Osteocyte (in vitro differentiated cells): ENCODE measurements around the gene EFHD2. TPM values are rescaled to one million over a fixed set of nuclear protein-coding genes. Genes with fewer than 3 reads are reported as not detected.

ENCODE experiments used
- DNase-seq: peaks from one replicate; pipeline ENCODE4 v3.0.0; 2021; ENCODE audit warnings: mixed read lengths; ENCODE audit not compliant: unreplicated experiment; ENCODE audit errors: extremely low spot score
- H3K27ac Mint-ChIP-seq: one replicate; pipeline ENCODE4 v1.8.0; 2021; ENCODE audit warnings: mild to moderate bottlenecking, mixed read lengths; ENCODE audit not compliant: unreplicated experiment
- H3K27me3 Mint-ChIP-seq: one replicate; pipeline ENCODE4 v1.8.0; 2021; ENCODE audit warnings: mixed read lengths; ENCODE audit not compliant: unreplicated experiment
- H3K36me3 Mint-ChIP-seq: one replicate; pipeline ENCODE4 v1.8.0; 2021; ENCODE audit warnings: mixed read lengths; ENCODE audit not compliant: unreplicated experiment
- H3K4me1 Mint-ChIP-seq: one replicate; pipeline ENCODE4 v1.8.0; 2021; ENCODE audit warnings: mixed read lengths; ENCODE audit not compliant: unreplicated experiment
- H3K4me3 Mint-ChIP-seq: one replicate; pipeline ENCODE4 v1.8.0; 2021; ENCODE audit warnings: mild to moderate bottlenecking, moderate library complexity, mixed read lengths; ENCODE audit not compliant: unreplicated experiment
- H3K9me3 Mint-ChIP-seq: one replicate; pipeline ENCODE4 v1.8.0; 2021; ENCODE audit warnings: mixed read lengths; ENCODE audit not compliant: unreplicated experiment
- total RNA-seq: library from RNA; stranded (reverse); gene quantifications from 2 replicates; pipeline ENCODE4 v1.2.1, GENCODE V29; 2021
- TF ChIP-seq, protein P1 (sequence below): fragments of 200-600 bp; sonication (generic); IDR thresholded peaks from 2 replicates; pipeline ENCODE4 v1.5.0; 2021; ENCODE audit warnings: antibody characterized with exemption, mild to moderate bottlenecking, moderate library complexity

The EFHD2 gene
- total RNA-seq, 1 donor from 2014 or later = 20.3 TPM

- Mint-ChIP-seq H3K27ac (no peak overlapping the region), H3K27me3 (no peaks in the 10 kb centered on the region), H3K36me3 (no peaks in the 10 kb centered on the region), H3K4me3 (no peak overlapping the region), H3K4me1 (peaks cover 14% of the 10 kb centered on the region), H3K9me3 (no peaks in the 10 kb centered on the region)
- DNase-seq = no peak
- TF ChIP-seq, protein P1, sequence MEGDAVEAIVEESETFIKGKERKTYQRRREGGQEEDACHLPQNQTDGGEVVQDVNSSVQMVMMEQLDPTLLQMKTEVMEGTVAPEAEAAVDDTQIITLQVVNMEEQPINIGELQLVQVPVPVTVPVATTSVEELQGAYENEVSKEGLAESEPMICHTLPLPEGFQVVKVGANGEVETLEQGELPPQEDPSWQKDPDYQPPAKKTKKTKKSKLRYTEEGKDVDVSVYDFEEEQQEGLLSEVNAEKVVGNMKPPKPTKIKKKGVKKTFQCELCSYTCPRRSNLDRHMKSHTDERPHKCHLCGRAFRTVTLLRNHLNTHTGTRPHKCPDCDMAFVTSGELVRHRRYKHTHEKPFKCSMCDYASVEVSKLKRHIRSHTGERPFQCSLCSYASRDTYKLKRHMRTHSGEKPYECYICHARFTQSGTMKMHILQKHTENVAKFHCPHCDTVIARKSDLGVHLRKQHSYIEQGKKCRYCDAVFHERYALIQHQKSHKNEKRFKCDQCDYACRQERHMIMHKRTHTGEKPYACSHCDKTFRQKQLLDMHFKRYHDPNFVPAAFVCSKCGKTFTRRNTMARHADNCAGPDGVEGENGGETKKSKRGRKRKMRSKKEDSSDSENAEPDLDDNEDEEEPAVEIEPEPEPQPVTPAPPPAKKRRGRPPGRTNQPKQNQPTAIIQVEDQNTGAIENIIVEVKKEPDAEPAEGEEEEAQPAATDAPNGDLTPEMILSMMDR = no peak
These were observed 19.0 kb upstream of the EFHD2 start for GRCh38 chr1:15390667-15391066.

GRCh38 chr1:15391366-15391765, 18.3 kb upstream of the EFHD2 start:
- TF ChIP-seq, protein P1 = no peak
- DNase-seq = no peak
- Mint-ChIP-seq H3K4me3 (no peak overlapping the region), H3K27me3 (no peaks in the 10 kb centered on the region), H3K4me1 (peaks cover 10% of the 10 kb centered on the region), H3K9me3 (no peaks in the 10 kb centered on the region), H3K36me3 (no peaks in the 10 kb centered on the region), H3K27ac (no peak overlapping the region)

DNA sequence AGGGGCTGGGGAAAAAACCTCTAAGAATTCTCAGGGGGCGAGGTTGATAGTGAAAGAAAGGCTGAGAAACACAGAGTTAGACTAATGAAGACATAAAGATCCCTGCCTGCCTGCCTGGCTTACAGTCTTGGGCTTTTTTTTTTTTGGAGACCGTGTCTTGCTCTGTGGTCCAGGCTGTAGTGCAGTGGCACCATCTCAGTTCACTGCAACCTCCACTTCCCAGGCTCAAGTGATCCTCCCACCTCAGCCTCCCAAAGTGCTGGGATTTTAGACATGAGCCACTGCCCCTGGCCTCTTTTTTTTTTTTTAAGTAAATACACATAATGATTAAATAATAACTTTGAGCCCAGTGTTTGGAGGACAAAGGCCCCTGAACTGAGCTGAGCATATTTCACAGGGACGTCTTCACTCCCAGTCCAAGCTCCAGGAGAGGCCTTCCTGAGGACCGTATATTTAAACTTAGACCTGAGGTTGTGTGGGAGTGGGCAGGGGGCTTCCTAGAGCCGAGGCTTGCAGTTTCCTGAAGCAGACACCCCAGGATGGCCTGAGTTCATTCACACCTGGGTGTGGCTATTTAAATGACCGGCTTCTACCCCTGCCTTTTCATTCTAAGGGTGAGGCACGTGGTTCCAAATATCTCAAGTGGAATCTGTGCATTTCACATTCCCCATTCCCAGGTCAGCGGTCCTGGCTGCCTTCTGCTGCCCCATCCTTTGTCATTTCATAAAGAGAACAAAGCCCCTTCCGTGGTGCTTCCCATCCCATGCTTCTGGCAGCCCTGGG, 16.0 kb upstream of the EFHD2 start:
- H3K4me3 Mint-ChIP-seq = no peak overlapping the region
- no peak for DNase-seq
- no peaks in the 10 kb centered on the region for H3K36me3 Mint-ChIP-seq
- H3K4me1 Mint-ChIP-seq = peaks cover 6% of the 10 kb centered on the region
- H3K9me3 Mint-ChIP-seq = no peaks in the 10 kb centered on the region
- TF ChIP-seq, protein P1 = no peak
- H3K27ac Mint-ChIP-seq = no peak overlapping the region
- H3K27me3 Mint-ChIP-seq = no peaks in the 10 kb centered on the region

DNA sequence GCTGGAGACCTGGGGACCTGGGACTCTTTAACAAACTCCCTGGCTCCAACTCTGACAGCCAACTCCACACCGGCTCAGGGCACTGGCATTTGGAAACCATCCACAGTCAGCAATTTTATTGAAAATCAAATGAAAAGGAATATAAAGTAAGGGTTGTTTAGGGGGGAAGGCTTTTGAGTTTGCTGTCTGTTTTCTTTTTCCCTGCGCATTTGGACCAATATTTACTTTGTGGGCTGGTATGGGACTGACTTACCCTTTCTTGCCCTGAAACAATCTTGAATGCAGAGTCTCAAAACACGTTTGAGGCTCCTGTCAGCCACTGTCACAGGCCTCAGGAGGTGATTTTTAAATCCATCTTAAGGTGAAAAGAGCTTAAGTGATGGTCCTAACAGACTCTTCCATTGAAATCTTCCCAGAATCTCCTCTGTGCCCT, 15.4 kb upstream of the EFHD2 start:
- Mint-ChIP-seq H3K9me3 (peaks cover 1% of the 10 kb centered on the region), H3K27ac (no peak overlapping the region), H3K36me3 (no peaks in the 10 kb centered on the region), H3K27me3 (no peaks in the 10 kb centered on the region), H3K4me3 (no peak overlapping the region), H3K4me1 (peaks cover 5% of the 10 kb centered on the region)
- TF ChIP-seq, protein P1 = no peak
- DNase-seq = no peak

DNA sequence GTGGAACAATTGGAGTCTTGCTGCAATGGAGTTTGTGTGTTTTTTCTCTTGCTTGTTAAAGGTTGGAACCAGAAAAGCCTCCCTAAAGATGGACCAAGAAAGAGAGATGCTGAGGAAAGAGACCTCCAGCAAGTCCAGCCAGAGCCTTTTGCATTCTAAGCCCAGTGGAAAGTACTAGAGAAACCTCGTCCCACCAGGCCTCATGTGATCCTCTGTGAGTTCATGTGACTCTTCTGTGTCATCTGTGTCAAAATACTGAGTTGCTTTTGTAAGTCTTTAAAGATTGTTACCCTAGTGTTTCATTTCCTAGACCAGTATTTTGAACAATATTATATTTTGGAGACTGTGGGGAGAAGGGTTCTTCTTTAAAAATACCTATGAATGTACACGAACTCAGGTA, 12.5 kb upstream of the EFHD2 start:
- Mint-ChIP-seq H3K4me3 (no peak overlapping the region), H3K4me1 (peaks cover 4% of the 10 kb centered on the region), H3K27me3 (no peaks in the 10 kb centered on the region), H3K36me3 (peaks cover 2% of the 10 kb centered on the region), H3K9me3 (peaks cover 5% of the 10 kb centered on the region), H3K27ac (no peak overlapping the region)
- DNase-seq = no peak
- TF ChIP-seq, protein P1 = no peak
